GM18868 (cell line): ENCODE measurements around the gene KHDRBS1.
"Not testable (repeated sequence)": the region's sequence is repeated elsewhere in the genome, so short reads cannot be mapped to it uniquely, and the experiment has no call there.

Source experiments
- ATAC-seq: cut with Tn5 transposase; IDR thresholded peaks from one replicate; pipeline ENCODE4 v1.9.1; 2021; ENCODE audit warnings: mild to moderate bottlenecking, moderate library complexity; ENCODE audit not compliant: unreplicated experiment

KHDRBS1 gene

GRCh38 chr1:32062867-32063230 lies 49.2 kb downstream of the KHDRBS1 start:
- ATAC-seq, result no peak

DNA sequence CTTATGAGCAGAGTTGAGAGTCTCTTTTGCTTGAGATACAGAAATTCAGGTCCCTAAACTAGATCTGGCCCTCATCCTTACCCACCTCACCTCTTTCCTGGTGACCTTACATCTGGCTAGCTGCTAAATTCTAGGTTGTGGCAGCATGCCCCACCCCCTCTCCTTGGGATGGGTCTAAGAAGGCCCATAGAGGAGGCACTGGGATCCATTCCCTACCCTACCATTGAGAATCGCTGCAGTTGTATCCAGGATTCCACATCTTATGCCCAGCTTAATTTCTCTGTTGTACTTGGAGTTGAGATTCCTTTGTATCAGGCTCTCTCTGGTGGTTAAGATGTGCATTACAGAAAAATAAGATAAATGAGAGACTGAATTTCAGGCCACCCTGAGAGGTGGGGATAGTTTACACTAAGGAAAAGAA lies 49.6 kb downstream of the KHDRBS1 start:
- ATAC-seq, result no peak

DNA sequence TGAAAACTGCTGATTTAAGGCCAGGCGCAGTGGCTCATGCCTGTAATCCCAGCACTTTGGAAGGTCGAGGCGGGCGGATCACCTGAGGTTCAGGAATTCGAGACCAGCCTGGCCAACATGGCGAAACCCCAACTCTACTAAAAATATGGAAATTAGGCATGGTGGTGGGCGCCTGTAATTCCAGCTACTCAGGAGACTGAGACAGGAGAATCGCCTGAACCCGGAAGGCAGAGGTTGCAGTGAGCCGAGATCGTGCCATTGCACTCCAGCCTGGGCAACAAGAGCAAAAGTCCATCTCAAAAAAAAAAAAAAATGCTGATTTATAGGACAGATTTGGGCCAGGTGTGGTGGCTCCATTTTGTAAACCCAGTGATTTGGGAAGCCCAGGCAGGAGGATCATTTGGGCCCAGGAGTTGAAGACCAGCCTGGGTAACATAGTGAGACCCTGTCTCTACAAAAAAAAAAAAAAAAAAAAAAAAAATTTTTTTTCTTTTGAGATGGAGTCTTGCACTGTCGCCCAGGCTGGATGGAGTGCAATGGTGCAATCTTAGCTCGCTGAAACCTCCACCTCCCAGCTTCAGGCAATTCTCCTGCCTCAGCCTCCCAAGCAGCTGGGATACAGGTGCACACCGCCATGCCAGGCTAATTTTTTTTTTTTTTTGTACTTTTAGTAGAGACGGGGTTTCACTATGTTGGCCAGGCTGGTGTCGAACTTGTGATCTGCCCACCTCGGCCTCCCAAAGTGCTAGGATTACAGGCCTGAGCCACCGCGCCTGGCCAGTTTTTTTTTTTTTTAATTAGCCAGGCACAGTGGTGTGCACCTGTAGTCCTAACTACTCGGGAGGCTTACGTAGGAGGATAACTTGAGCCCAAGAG lies 52.2 kb downstream of the KHDRBS1 start:
- not testable (repeated sequence) for ATAC-seq

GRCh38 chr1:32066489-32066873 lies 52.8 kb downstream of the KHDRBS1 start:
- no peak for ATAC-seq

DNA sequence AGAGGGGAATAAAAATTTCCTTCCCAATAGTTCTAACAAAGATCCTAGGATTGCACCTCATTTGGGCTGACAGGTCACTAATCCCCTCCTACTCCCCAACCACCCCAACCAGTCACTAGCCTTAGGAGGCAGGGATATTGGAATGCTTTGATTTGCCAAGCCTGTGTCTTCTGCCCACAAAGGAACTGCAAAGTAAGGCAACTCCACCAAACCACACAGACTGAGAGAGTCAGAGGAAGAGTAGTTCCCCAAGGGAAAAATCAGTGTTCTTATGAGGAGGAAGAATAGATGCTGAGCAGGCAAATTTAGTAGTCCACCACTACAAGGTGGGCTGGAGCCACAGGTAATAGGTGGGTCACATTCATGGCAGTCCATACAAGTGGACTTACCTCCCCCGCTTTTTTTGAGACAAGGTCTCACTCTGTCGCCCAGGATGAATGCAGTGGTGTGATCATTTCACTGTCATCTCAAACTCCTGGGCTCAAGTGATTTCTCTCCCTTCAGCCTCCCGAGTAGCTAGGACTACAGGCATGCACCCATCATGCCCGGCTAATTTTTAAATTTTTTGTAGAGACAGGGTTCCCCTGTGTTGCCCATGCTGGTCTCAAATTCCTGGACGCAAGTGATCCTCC lies 55.4 kb downstream of the KHDRBS1 start:
- no peak for ATAC-seq

GRCh38 chr1:32071758-32072621 lies 58.3 kb downstream of the KHDRBS1 start:
- no peak for ATAC-seq

DNA sequence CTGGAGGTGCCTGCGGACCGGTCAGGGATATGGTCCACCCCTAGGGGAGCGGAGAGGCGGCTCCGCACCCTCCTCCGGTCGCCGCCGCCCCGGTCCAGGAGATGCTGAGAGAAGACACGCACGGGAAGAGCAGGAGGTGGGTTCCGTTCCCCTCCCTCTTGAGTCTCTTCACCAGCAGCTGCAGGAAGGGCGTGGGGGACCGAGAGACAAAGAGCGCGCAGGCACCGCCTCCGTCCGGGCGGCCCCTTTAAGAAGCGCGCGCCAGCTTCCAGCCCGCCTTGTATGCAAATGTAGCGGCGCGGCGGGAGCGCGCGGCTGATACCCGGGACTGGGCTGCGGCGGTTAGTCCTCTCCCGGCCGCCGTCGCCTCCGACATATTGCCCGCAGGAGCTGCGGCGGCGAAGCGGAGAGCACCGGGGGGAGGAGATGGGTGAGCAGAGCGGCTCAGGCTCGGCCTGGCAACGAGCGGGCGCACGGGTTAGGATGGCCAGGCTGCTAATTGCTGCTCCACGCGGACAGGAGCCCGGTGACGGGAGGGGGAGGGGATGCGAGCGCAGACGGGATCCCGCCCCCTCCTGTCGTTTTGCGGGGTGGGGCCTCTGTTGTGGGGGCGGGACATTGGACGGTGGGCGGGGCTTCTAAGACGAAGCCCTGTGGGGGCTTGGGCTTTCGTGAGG lies 59.1 kb downstream of the KHDRBS1 start, which contains the start of gene TMEM39B:
TSS of gene TMEM39B (plus strand) at position 318 of the 677 bp plus-strand sequence. CDS start at position 427, 109 bp downstream.
- ATAC-seq, result peak; percentile 83

- peak; percentile 32 for ATAC-seq
These were observed 59.9 kb downstream of the KHDRBS1 start for GRCh38 chr1:32073299-32074229.

- ATAC-seq, result no peak
These were observed 61.2 kb downstream of the KHDRBS1 start for GRCh38 chr1:32074841-32075240.

- no peak for ATAC-seq
These were observed 63.8 kb downstream of the KHDRBS1 start for GRCh38 chr1:32077451-32077850.

GRCh38 chr1:32082022-32082421 lies 68.4 kb downstream of the KHDRBS1 start:
- ATAC-seq, result no peak

DNA sequence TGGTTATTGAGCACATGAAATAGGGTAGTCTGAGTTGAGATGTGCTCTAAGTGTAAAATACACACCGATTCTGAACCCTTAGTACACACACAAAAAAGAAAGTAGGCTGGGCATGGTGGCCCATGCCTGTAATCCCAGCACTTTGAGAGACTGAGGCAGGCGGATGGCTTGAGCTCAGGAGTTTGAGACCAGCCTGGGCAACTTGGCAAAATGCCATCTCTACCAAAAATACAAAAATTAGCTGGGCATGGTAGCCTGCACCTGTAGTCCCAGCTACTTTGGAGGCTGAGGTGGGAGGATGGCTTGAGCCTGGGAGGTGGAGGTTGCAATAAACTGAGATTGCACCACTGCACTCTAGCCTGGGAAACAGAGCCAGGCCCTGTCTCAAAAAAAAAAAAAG lies 72.7 kb downstream of the KHDRBS1 start:
- ATAC-seq, result not testable (repeated sequence)

GRCh38 chr1:32091176-32091575 lies 77.5 kb downstream of the KHDRBS1 start:
- ATAC-seq, result no peak

DNA sequence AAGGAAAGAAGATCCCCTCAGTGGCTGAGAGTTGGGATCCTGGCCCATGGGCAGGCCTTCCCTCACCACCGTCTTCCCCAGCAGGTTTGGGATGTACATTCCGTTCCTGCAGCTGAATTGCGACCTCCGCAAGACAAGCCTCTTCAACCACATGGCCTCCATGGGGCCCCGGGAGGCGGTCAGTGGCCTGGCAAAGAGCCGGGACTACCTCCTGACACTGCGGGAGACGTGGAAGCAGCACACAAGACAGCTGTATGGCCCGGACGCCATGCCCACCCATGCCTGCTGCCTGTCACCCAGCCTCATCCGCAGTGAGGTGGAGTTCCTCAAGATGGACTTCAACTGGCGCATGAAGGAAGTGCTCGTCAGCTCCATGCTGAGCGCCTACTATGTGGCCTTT lies 77.9 kb downstream of the KHDRBS1 start:
- ATAC-seq, result no peak
